K562 (cell line): Measurements from ENCODE around the gene KCNQ4. TPM values are rescaled to one million over a fixed set of nuclear protein-coding genes. Genes with fewer than 3 reads are reported as not detected.

Experiments used
- ATAC-seq: fragments of 200-7000 bp; cut with Tn5 transposase; 3 replicates; pipeline ENCODE4 v1.9.1; 2020; ENCODE audit warnings: moderate library complexity
- BruUV-seq: library from RNA; stranded (reverse); fragments of 400-500 nt; replicated peaks from 2 replicates; lab custom pipeline; 2021; lab: Mats Ljungman, UMichigan
- CTCF ChIA-PET: fragments of 300-600 bp; formaldehyde crosslinking; extraction: SDS; loops from one replicate; lab custom pipeline; 2021; ENCODE audit warnings: low intra/inter-chr PET ratio; lab: Yijun Ruan, JAX
- POLR2A ChIA-PET: fragments of 300-600, 350-650 bp; sonication (Branson Sonifier 250); formaldehyde crosslinking; extraction: SDS; loops from one replicate; lab custom pipeline; 2021; ENCODE audit warnings: antibody characterized with exemption, inconsistent platforms; lab: Yijun Ruan, JAX
- DNase-seq, 4 experiments: peaks; one replicate each; pipeline versions ENCODE4 v3.0.0 to v3.0.0-alpha.2; 2011 to 2018; ENCODE audit warnings: low spot score in 3 of 4, mixed read lengths in 3 of 4; ENCODE audit errors: extremely low read depth in 1 of 4
- FAIRE-seq: peaks from 2 replicates; lab custom pipeline; 2011; peaks lifted over from hg19 to GRCh38; lab: Jason Lieb, UNC
- H2AFZ ChIP-seq: 2 replicates; pipeline ENCODE4 v1.6.0; 2011; ENCODE audit warnings: low read depth, low read length, control low read depth, inconsistent platforms
- H3K27ac ChIP-seq: fragments of 200-600 bp; 3 replicates; pipeline ENCODE4 v1.8.0; 2011; ENCODE audit warnings: low read depth, mild to moderate bottlenecking, control low read depth, inconsistent platforms, low read length, moderate library complexity, mixed read lengths; ENCODE audit errors: extremely low read depth
- H3K27me3 ChIP-seq, 2 experiments: fragments of 300-600 bp in 1 of 2; 2 replicates in 1 of 2; 3 replicates in 1 of 2; pipeline versions ENCODE4 v1.6.0 to v1.8.0; 2011; ENCODE audit warnings: inconsistent platforms in 2 of 2, low read length in 2 of 2, mild to moderate bottlenecking in 1 of 2, mixed read lengths in 1 of 2, moderate library complexity in 1 of 2; ENCODE audit not compliant: control insufficient read depth in 2 of 2, insufficient read depth in 2 of 2
- H3K36me3 ChIP-seq: fragments of 300-600 bp; 3 replicates; pipeline ENCODE4 v1.8.0; 2011; ENCODE audit warnings: mild to moderate bottlenecking, low read length, inconsistent platforms; ENCODE audit not compliant: control insufficient read depth, insufficient read depth
- H3K4me1 ChIP-seq, 2 experiments: fragments of 200-600 bp in 1 of 2; replicated peaks in 1 of 2; 2 replicates in 1 of 2; 3 replicates in 1 of 2; pipeline versions ENCODE4 v1.5.1 to v1.8.0; 2011; ENCODE audit warnings: inconsistent platforms in 2 of 2, low read length in 2 of 2, mild to moderate bottlenecking in 1 of 2, mixed read lengths in 1 of 2, moderate library complexity in 1 of 2; ENCODE audit not compliant: control insufficient read depth in 2 of 2, insufficient read depth in 2 of 2
- H3K4me2 ChIP-seq: 2 replicates; pipeline ENCODE4 v1.6.1; 2011; ENCODE audit warnings: low read length, control low read depth, inconsistent platforms, mixed read lengths; ENCODE audit not compliant: insufficient read depth
- H3K4me3 ChIP-seq: fragments of 200-600 bp; sonication (generic), shearing (Covaris generic); 2 replicates; pipeline ENCODE4 v1.5.1; 2016; ENCODE audit warnings: control low read depth, inconsistent platforms
- H3K79me2 ChIP-seq: fragments of 200-600 bp; 3 replicates; pipeline ENCODE4 v1.8.0; 2011; ENCODE audit warnings: low read length, inconsistent platforms; ENCODE audit not compliant: control insufficient read depth, insufficient read depth
- H3K9ac ChIP-seq, 2 experiments: 2 replicates each; pipeline versions ENCODE4 v1.6.0 to v1.6.1; 2011; ENCODE audit warnings: low read depth in 2 of 2, low read length in 2 of 2, control low read depth in 1 of 2, inconsistent platforms in 1 of 2, mild to moderate bottlenecking in 1 of 2, mixed read lengths in 1 of 2; ENCODE audit not compliant: insufficient read depth in 1 of 2
- H3K9me1 ChIP-seq: one replicate; pipeline ENCODE4 v1.6.0; 2011; ENCODE audit warnings: inconsistent platforms, mild to moderate bottlenecking, low read length, moderate library complexity; ENCODE audit not compliant: control insufficient read depth, insufficient read depth
- H3K9me3 ChIP-seq: replicated peaks from 2 replicates; pipeline ENCODE4 v1.5.1; 2011; ENCODE audit warnings: low read depth, low read length, inconsistent platforms; ENCODE audit not compliant: control insufficient read depth, insufficient read depth
- H4K20me1 ChIP-seq: replicated peaks from 2 replicates; pipeline ENCODE4 v1.6.1; 2011; ENCODE audit warnings: low read length, inconsistent platforms, mixed read lengths; ENCODE audit not compliant: control insufficient read depth, insufficient read depth
- CBFA2T2 ChIP-seq: fragments of 450-650 bp; conservative IDR thresholded peaks from 2 replicates; pipeline ENCODE4 v1.6.1; 2017; ENCODE audit warnings: mild to moderate bottlenecking
- CREB3L1 ChIP-seq: fragments of 450-650 bp; IDR thresholded peaks from 2 replicates; pipeline ENCODE4 v1.6.1; 2014; ENCODE audit warnings: low read depth, mild to moderate bottlenecking, moderate library complexity, borderline replicate concordance
- RAD51 ChIP-seq: fragments of 450-650 bp; IDR thresholded peaks from 2 replicates; pipeline ENCODE4 v1.7.1; 2016; ENCODE audit warnings: low read depth, mild to moderate bottlenecking, borderline replicate concordance
- TEAD4 ChIP-seq, 2 experiments: sonication (generic) in 1 of 2; formaldehyde crosslinking in 1 of 2; IDR thresholded peaks; 2 replicates each; pipeline versions ENCODE4 v1.6.1 to v1.8.0; 2012 to 2022; ENCODE audit warnings: borderline replicate concordance in 1 of 2, inconsistent platforms in 1 of 2, low read length in 1 of 2, mild to moderate bottlenecking in 1 of 2, missing genetic modification reagents in 1 of 2
- THAP12 ChIP-seq: fragments of 250-450 bp; sonication (Bioruptor Pico); IDR thresholded peaks from 2 replicates; pipeline ENCODE4 v1.9.0; 2021; ENCODE audit warnings: mild to moderate bottlenecking, inconsistent platforms
- TOE1 ChIP-seq, 2 experiments: fragments of 450-650 bp in 1 of 2; sonication (generic) in 1 of 2; formaldehyde crosslinking in 1 of 2; IDR thresholded peaks; 2 replicates each; pipeline versions ENCODE4 v1.7.1 to v1.8.0; 2016 to 2022; ENCODE audit warnings: borderline replicate concordance in 2 of 2, mild to moderate bottlenecking in 2 of 2, antibody characterized with exemption in 1 of 2, inconsistent platforms in 1 of 2, low read depth in 1 of 2, missing genetic modification reagents in 1 of 2, moderate library complexity in 1 of 2
- USF2 ChIP-seq: sonication (generic); formaldehyde crosslinking; IDR thresholded peaks from 2 replicates; pipeline ENCODE4 v1.5.0; 2020; ENCODE audit warnings: missing genetic modification reagents
- ZBTB33 ChIP-seq: sonication (generic); formaldehyde crosslinking; IDR thresholded peaks from 2 replicates; pipeline ENCODE4 v1.8.1; 2023; ENCODE audit warnings: mild to moderate bottlenecking, missing genetic modification reagents
- WGBS: fragments of 100-300 bp; shearing (Covaris generic); methylation state at CpG from one replicate; pipeline ENCODE4 v1.1.6; 2016; ENCODE audit warnings: low coverage, mixed read lengths; ENCODE audit not compliant: insufficient coverage; ENCODE audit errors: missing lambda C conversion rate; 5-methylcytosine and 5-hydroxymethylcytosine counted together
- in situ Hi-C: fragments of 300-500 bp; cut with MboI; formaldehyde crosslinking; loops from 4 replicates; pipeline ENCODE4 v1.15.0; 2018; ENCODE audit warnings: inconsistent platforms, mixed read lengths
- intact Hi-C: fragments of 100-400 bp; cut with micrococcal nuclease; formaldehyde crosslinking; loops from 2 replicates; pipeline ENCODE4 v1.14.2; 2022
- polyA plus RNA-seq, 8 experiments: library from polyadenylated mRNA; depleted of rRNA in 4 of 8; stranded (reverse) in 5 of 8; unstranded in 3 of 8; fragments of >200 nt; fragmentation: Nextera tagmentation in 2 of 8; fragmentation: Illumina TruSeq in 1 of 8; extraction: Ambion mirVana in 2 of 8; extraction: Trizol in 1 of 8; gene quantifications; 2 replicates each; pipeline versions ENCODE4 v1.2.1 to v1.2.3, GENCODE V29; 2011 to 2014; ENCODE audit warnings: inconsistent platforms in 1 of 8, missing spikeins in 1 of 8
- total RNA-seq, 7 experiments: library from RNA; depleted of rRNA in 6 of 7; stranded (reverse); fragments of >200 nt in 6 of 7; fragmentation: Illumina TruSeq in 2 of 7; extraction: Trizol in 2 of 7; gene quantifications; 2 replicates each; pipeline versions ENCODE4 v1.2.1 to v1.2.3, GENCODE V29; 2011 to 2021; ENCODE audit warnings: low replicate concordance in 1 of 7

The KCNQ4 gene
- total and polyA plus RNA-seq, 9 of the 15 experiments (the other 6 are each of a cell fraction or from before 2014, with no cell fraction given): 0.07 to 4.1 (median 0.79) TPM

- no peak for TF ChIP-seq THAP12 (CRISPR knock-in tag)
- TF ChIP-seq TEAD4 (IDR thresholded peaks at IDR 0.05; ENCODE audit: low read length): no peak
- no peak for TF ChIP-seq TEAD4 (CRISPR knock-in tag; IDR thresholded peaks at IDR 0.05; ENCODE audit: borderline replicate concordance)
Observed at GRCh38 chr1:40806240-40806639, 22.7 kb downstream of the KCNQ4 start (continued).

- Histone ChIP-seq H3K27ac (no peak overlapping the region), H4K20me1 (no peaks in the 10 kb centered on the region; the same call in 1 of the 2 replicates), H3K9me1 (peaks cover 3% of the 10 kb centered on the region), H3K79me2 (no peaks in the 10 kb centered on the region), H3K36me3 (no peaks in the 10 kb centered on the region), H3K27me3 (no peaks in the 10 kb centered on the region), H3K9me3 (no peaks in the 10 kb centered on the region), H3K4me1 (peaks cover 46 to 62% of the 10 kb centered on the region in 2 experiments), H3K9ac (peak overlapping the region in 1 of 2 experiments; percentile 65; a peak in 2 of 4 replicates), H2AFZ (no peak overlapping the region), H3K4me2 (no peak overlapping the region), H3K4me3 (no peak overlapping the region)
- in situ Hi-C loops: no loop called here
- FAIRE-seq (no peak), ATAC-seq (no peak), DNase-seq (peak in 3 of 4 experiments; percentile 45 to 51 (median 50))
- intact Hi-C loops: no loop called here
- ChIA-PET POLR2A (interaction anchor here (0.6 to 1.4 kb wide), 7 partner anchors 10 to 633 kb away, joined by 3 to 5 read pairs (median 4); no protein-coding TSS in a partner anchor), CTCF (no interaction called here)
- 58% methylated on average over 20 of the region's 20 CpGs for WGBS
- BruUV-seq: no TSS peak
- TF ChIP-seq ZBTB33 (peak; percentile 82), CREB3L1 (peak; percentile 88; the same call in 1 of the 2 replicates), RAD51 (peak; percentile 85), TOE1 (IDR thresholded peaks at IDR 0.05; ENCODE audit: borderline replicate concordance) (0 out of 2 replicates have a peak, but pooled peaks have one; percentile 66), TOE1 (CRISPR knock-in tag; IDR thresholded peaks at IDR 0.05; ENCODE audit: borderline replicate concordance, low read depth) (no peak), CBFA2T2 (peak; percentile 28), USF2 (CRISPR knock-in tag) (peak; percentile 75)
Observed at GRCh38 chr1:40806731-40807695, 23.4 kb downstream of the KCNQ4 start.
